Pancreas (tissue), 10 donors: ENCODE data around the gene GDF2. TPM values are rescaled to one million over a fixed set of nuclear protein-coding genes. Genes with fewer than 3 reads are reported as not detected.
A peak's percentile ranks its signal among the peaks of the same experiment; 100 is the strongest.

ENCODE experiments used
- ATAC-seq, 4 donors: fragments of 200-7000 bp; cut with Tn5 transposase; one replicate each; pipeline versions ENCODE4 v1.8.0 to v1.9.1; 2020; ENCODE audit warnings: mild to moderate bottlenecking in 4 of 4, moderate library complexity in 4 of 4
- DNase-seq, 6 donors: peaks; one replicate each; pipeline ENCODE4 v3.0.0-alpha.2; 2020
- FAIRE-seq: peaks from 2 replicates; lab custom pipeline; 2012; peaks lifted over from hg19 to GRCh38; lab: Jason Lieb, UNC
- H3K27ac ChIP-seq, 4 donors: fragments of 200-600 bp; sonication (generic); 1 replicate in 3 of 4; 2 replicates in 1 of 4; pipeline versions ENCODE4 v1.5.0 to v1.8.0; 2020
- H3K27me3 ChIP-seq, 4 donors: fragments of 200-600 bp; one replicate each; pipeline ENCODE4 v1.8.0; 2021
- H3K36me3 ChIP-seq, 3 donors: fragments of 200-600 bp; sonication (generic) in 1 of 3; one replicate each; pipeline versions ENCODE4 v1.5.0 to v1.8.0; 2020 to 2021
- H3K4me1 ChIP-seq, 3 donors: fragments of 200-600 bp; one replicate each; pipeline ENCODE4 v1.8.0; 2021
- H3K4me3 ChIP-seq, 4 donors: fragments of 200-600 bp; sonication (generic) in 2 of 4; one replicate each; pipeline versions ENCODE4 v1.5.0 to v1.8.0; 2020 to 2021
- H3K9me3 ChIP-seq, 4 donors: fragments of 200-600 bp; one replicate each; pipeline ENCODE4 v1.8.0; 2021
- CTCF ChIP-seq, 4 donors: fragments of 200-600 bp; sonication (generic) in 3 of 4; IDR thresholded peaks; one replicate each; pipeline versions ENCODE4 v1.5.0 to v1.8.0; 2021; ENCODE audit warnings: antibody characterized with exemption in 4 of 4
- WGBS, 2 donors: extraction: QIAGEN DNeasy Blood & Tissue Kit; methylation state at CpG; one replicate each; pipeline ENCODE4 v1.1.7; 2013; 5-methylcytosine and 5-hydroxymethylcytosine counted together
- intact Hi-C, 3 donors: fragments of 100-400 bp; cut with DNase I; formaldehyde crosslinking; loops; one replicate each; pipeline versions ENCODE4 v1.11.1 to v1.14.2; 2022
- polyA plus RNA-seq, 2 donors: library from polyadenylated mRNA; stranded (reverse); fragments of 200-250 nt; gene quantifications; one replicate each; pipeline ENCODE4 v1.2.3, GENCODE V29; 2013
- total RNA-seq, 6 donors: library from RNA; stranded (reverse); fragmentation: NEBNext Ultra II Directional in 4 of 6; extraction: Animal tissue kit (Norgen Biotek cat#: 25700) in 4 of 6; gene quantifications; one replicate each; pipeline versions ENCODE4 v1.2.1 to v1.2.4, GENCODE V29; 2021 to 2023
- donor health status: healthy with polysubstance abuse.
- donor health status: DM: no; HTN: no; CAD: no; lungs with moderate emphysema.
- donor health status: DM: no; HTN: no; CAD: no.
- donor health status: control.
- donor health status: control.
- donor health status: Bipolar disorder and iron deficiency.
- donor health status: DM: yes; HTN: yes; CAD: no.
- donor health status: DM: no; HTN: no; CAD: no.
- donor health status: DM: no; HTN: no; CAD: no.
- donor health status: DM: yes; HTN: yes; CAD: no.

Gene GDF2
- total and polyA plus RNA-seq, 8 donors: not detected

DNA sequence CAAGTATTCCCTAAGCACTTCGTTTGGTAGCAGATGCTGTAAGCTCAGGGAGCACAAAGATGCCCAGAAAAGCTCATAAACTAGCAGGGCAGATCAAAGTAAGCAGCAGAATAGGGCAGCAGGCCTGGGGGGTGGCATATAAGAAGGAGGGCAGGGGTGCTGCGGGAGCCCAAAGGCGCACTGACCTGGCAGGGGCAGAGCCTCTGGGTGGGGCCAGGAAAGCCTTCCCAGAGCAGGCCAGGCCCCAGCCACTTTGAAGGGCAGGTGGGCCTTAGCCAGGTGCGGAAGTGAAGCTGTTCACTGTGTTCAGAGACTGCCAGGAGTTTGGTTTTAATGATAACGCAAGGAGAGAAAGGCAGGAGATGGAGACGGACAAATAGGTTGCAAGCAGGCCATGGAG is 18.4 kb upstream of the GDF2 start:
- no peak for FAIRE-seq
- no peak for TF ChIP-seq CTCF (IDR thresholded peaks at IDR 0.05)
- H3K4me3 ChIP-seq: no peak overlapping the region
- WGBS, 2 donors: 43 to 47% methylated on average over 6 of the region's 6 CpGs
- H3K27me3 ChIP-seq: no peaks in the 10 kb centered on the region
- intact Hi-C loops: no loop called here
- no peak for ATAC-seq
- DNase-seq: peak in 1 of 6 donors; percentile 48
- no peaks in the 10 kb centered on the region for H3K9me3 ChIP-seq
- no peak overlapping the region for H3K27ac ChIP-seq
- peaks cover 8 to 35% (median 32%) of the 10 kb centered on the region in 3 donors for H3K4me1 ChIP-seq
- no peaks in the 10 kb centered on the region for H3K36me3 ChIP-seq

DNA sequence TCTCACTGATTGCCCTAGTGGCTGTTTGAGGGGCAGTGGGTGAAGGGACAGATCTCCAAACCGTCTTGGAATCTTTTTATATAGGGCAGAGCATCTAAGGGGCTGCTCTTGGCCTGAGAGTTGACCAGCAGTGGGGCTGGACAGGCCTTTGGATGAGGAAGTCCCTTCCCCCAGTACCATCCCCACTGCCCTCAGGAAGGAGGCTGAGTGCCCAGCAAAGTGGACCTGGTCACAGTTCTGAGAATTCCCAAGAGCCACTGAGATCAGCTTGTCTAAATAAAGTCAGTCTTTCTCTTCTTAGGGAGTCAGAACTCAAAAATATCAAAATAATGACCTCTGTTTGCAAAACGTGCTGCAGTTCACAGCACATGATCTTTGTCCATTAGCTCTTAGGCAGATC is 16.7 kb upstream of the GDF2 start:
- 19 to 30% methylated on average over 2 of the region's 2 CpGs for WGBS, 2 donors
- TF ChIP-seq CTCF (IDR thresholded peaks at IDR 0.05): no peak
- H3K4me3 ChIP-seq: no peak overlapping the region
- H3K27ac ChIP-seq: peak overlapping the region in 3 of 4 donors; percentile 17 to 46 (median 43)
- DNase-seq (no peak), ATAC-seq (peak in 2 of 4 donors; percentile 21 to 22), FAIRE-seq (no peak)
- intact Hi-C loops: no loop called here
- no peaks in the 10 kb centered on the region for H3K36me3 ChIP-seq
- no peaks in the 10 kb centered on the region for H3K27me3 ChIP-seq
- H3K9me3 ChIP-seq: no peaks in the 10 kb centered on the region
- H3K4me1 ChIP-seq: peaks cover 13 to 39% (median 38%) of the 10 kb centered on the region in 3 donors

- Histone ChIP-seq H3K4me3 (no peak overlapping the region), H3K4me1 (peaks cover 21 to 47% (median 47%) of the 10 kb centered on the region in 3 donors), H3K27ac (peak overlapping the region in 3 of 4 donors; percentile 18 to 43 (median 38)), H3K36me3 (no peaks in the 10 kb centered on the region), H3K27me3 (no peaks in the 10 kb centered on the region), H3K9me3 (no peaks in the 10 kb centered on the region)
- FAIRE-seq (no peak), DNase-seq (peak in 5 of 6 donors; percentile 55 to 77 (median 67)), ATAC-seq (peak; percentile 48 to 66 (median 56))
- TF ChIP-seq CTCF (IDR thresholded peaks at IDR 0.05): no peak
- intact Hi-C loops: no loop called here
- 40 to 44% methylated on average over 10 of the region's 10 CpGs for WGBS, 2 donors
Observed at GRCh38 chr10:47306387-47307210, 15.7 kb upstream of the GDF2 start.

DNA sequence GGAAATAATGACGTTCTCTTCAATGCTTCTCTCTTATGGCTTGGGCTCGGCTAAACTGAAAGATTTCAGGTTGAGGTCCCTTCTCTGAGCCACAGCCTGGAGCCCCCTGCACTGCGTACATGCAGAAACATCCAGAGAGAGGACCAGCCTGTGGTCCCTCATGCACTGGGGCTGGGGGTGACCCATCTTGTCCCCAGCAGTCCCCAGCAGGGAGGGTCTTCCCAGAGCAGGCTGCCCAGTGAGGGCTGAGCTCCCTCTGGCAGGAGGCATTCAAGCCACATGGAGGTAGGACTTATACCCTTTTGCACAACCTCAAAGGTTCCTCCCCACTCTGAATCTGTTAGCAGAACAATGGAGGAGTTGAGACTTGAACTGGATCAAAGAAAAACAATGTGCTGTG is 14.9 kb upstream of the GDF2 start:
- H3K9me3 ChIP-seq: no peaks in the 10 kb centered on the region
- no peaks in the 10 kb centered on the region for H3K27me3 ChIP-seq
- no peaks in the 10 kb centered on the region for H3K36me3 ChIP-seq
- FAIRE-seq: no peak
- intact Hi-C loops: no loop called here
- DNase-seq: peak in 1 of 6 donors; percentile 51
- WGBS, 2 donors: 87 to 90% methylated on average over 3 of the region's 3 CpGs
- ATAC-seq: no peak
- no peak for TF ChIP-seq CTCF (IDR thresholded peaks at IDR 0.05)
- H3K4me3 ChIP-seq: no peak overlapping the region
- H3K27ac ChIP-seq: peak overlapping the region in 1 of 4 donors; percentile 17
- H3K4me1 ChIP-seq: peaks cover 21 to 51% (median 48%) of the 10 kb centered on the region in 3 donors

DNA sequence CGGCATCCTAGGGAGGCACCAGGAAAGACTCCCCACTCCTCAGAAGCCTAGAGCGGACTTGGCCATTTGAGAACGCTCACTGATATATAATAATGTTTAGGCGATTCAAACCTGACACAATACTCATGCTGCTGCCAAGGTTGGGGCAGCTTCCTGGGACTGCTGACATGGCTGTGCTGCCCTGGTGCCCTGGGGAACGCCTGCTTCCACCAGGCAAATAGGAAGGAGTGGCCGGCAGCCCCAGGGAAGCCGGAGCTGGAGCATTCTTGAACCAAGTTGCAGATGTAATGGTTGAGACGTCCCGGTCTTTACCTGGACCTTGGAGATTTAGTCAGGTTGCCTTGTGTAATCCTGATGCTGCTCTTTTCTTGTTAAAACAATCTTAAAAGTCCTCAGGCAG is 13.5 kb upstream of the GDF2 start:
- DNase-seq: peak in 3 of 6 donors; percentile 52 to 57 (median 53)
- Histone ChIP-seq H3K9me3 (no peaks in the 10 kb centered on the region), H3K27me3 (no peaks in the 10 kb centered on the region), H3K4me3 (no peak overlapping the region), H3K36me3 (peaks cover 0 to 5% (median 5%) of the 10 kb centered on the region in 3 donors), H3K4me1 (peaks cover 21 to 45% (median 40%) of the 10 kb centered on the region in 3 donors), H3K27ac (peak overlapping the region in 1 of 4 donors; percentile 13)
- no peak for TF ChIP-seq CTCF (IDR thresholded peaks at IDR 0.05)
- no peak for ATAC-seq
- no peak for FAIRE-seq
- intact Hi-C loops: no loop called here
- 38 to 46% methylated on average over 9 of the region's 9 CpGs for WGBS, 2 donors
